Endothelial cell of umbilical vein (primary cell): ENCODE results near the gene RNF144B. TPM values are rescaled to one million over a fixed set of nuclear protein-coding genes. Genes with fewer than 3 reads are reported as not detected.

Source experiments
- BruUV-seq: library from RNA; stranded (reverse); fragments of 400-500 nt; replicated peaks from 2 replicates; lab custom pipeline; 2021; lab: Mats Ljungman, UMichigan
- CTCF ChIA-PET: fragments of 300-600, 350-600 bp; sonication (Branson Sonifier 250); formaldehyde crosslinking; loops from one replicate; lab custom pipeline; 2021; ENCODE audit warnings: antibody characterized with exemption, inconsistent platforms; lab: Charles Lee
- POLR2A ChIA-PET: fragments of 300-600, 350-600 bp; sonication (Branson Sonifier 250); formaldehyde crosslinking; loops from one replicate; lab custom pipeline; 2021; ENCODE audit warnings: antibody characterized with exemption, inconsistent platforms; lab: Charles Lee
- DNase-seq: peaks from one replicate; pipeline ENCODE4 v3.0.0-alpha.2; 2011; ENCODE audit warnings: low read depth, low spot score
- FAIRE-seq: peaks from 2 replicates; lab custom pipeline; 2011; peaks lifted over from hg19 to GRCh38; lab: Jason Lieb, UNC
- H2AFZ ChIP-seq: 2 replicates; pipeline ENCODE4 v1.6.0; 2012; ENCODE audit warnings: low read depth, low read length, control low read depth, inconsistent platforms
- H3K27ac ChIP-seq: 2 replicates; pipeline ENCODE4 v1.5.1; 2011; ENCODE audit warnings: low read depth, mild to moderate bottlenecking, control low read depth, low read length, moderate library complexity; ENCODE audit not compliant: insufficient read depth
- H3K27me3 ChIP-seq, 2 experiments: 2 replicates each; pipeline versions ENCODE4 v1.6.0 to v1.6.1; 2011; ENCODE audit warnings: low read length in 2 of 2, mixed read lengths in 1 of 2; ENCODE audit not compliant: control insufficient read depth in 2 of 2, insufficient read depth in 2 of 2
- H3K36me3 ChIP-seq, 2 experiments: 2 replicates in 1 of 2; 3 replicates in 1 of 2; pipeline ENCODE4 v1.5.1; 2011; ENCODE audit warnings: low read length in 2 of 2, mild to moderate bottlenecking in 1 of 2, moderate library complexity in 1 of 2; ENCODE audit not compliant: control insufficient read depth in 2 of 2, insufficient read depth in 2 of 2; ENCODE audit errors: extremely low read depth in 1 of 2
- H3K4me1 ChIP-seq: 3 replicates; pipeline ENCODE4 v1.5.1; 2011; ENCODE audit warnings: mild to moderate bottlenecking, low read length; ENCODE audit not compliant: control insufficient read depth, insufficient read depth; ENCODE audit errors: extremely low read depth
- H3K4me2 ChIP-seq: 2 replicates; pipeline ENCODE4 v1.6.1; 2011; ENCODE audit warnings: low read length, control low read depth, mixed read lengths; ENCODE audit not compliant: insufficient read depth
- H3K4me3 ChIP-seq, 3 experiments: fragments of 200-600 bp in 1 of 3; sonication (generic), shearing (Covaris generic) in 1 of 3; replicated peaks in 1 of 3; 2 replicates each; pipeline ENCODE4 v1.5.1; 2011 to 2016; ENCODE audit warnings: control low read depth in 3 of 3, low read length in 3 of 3, mild to moderate bottlenecking in 2 of 3, inconsistent platforms in 1 of 3, low read depth in 1 of 3, moderate library complexity in 1 of 3; ENCODE audit not compliant: insufficient read depth in 1 of 3
- H3K79me2 ChIP-seq: 2 replicates; pipeline ENCODE4 v1.6.0; 2012; ENCODE audit warnings: low read length, inconsistent platforms; ENCODE audit not compliant: control insufficient read depth, insufficient read depth
- H3K9ac ChIP-seq: replicated peaks from 2 replicates; pipeline ENCODE3; 2011; ENCODE audit warnings: low read length, control low read depth; ENCODE audit not compliant: insufficient read depth; ENCODE audit errors: extremely low read depth
- H3K9me1 ChIP-seq: replicated peaks from 3 replicates; pipeline ENCODE4 v1.6.0; 2011; ENCODE audit warnings: mild to moderate bottlenecking, low read length; ENCODE audit not compliant: control insufficient read depth, insufficient read depth; ENCODE audit errors: extremely low read depth
- H3K9me3 ChIP-seq: replicated peaks from 2 replicates; pipeline ENCODE4 v1.5.1; 2012; ENCODE audit warnings: low read length, inconsistent platforms; ENCODE audit not compliant: control insufficient read depth, insufficient read depth
- H4K20me1 ChIP-seq: replicated peaks from 2 replicates; pipeline ENCODE3; 2011; ENCODE audit warnings: mild to moderate bottlenecking, low read length; ENCODE audit not compliant: control insufficient read depth, insufficient read depth; ENCODE audit errors: extremely low read depth
- EZH2 ChIP-seq: IDR thresholded peaks from 2 replicates; pipeline ENCODE4 v1.6.1; 2012; ENCODE audit warnings: borderline replicate concordance, low read depth, mild to moderate bottlenecking, moderate library complexity, low read length, inconsistent platforms; ENCODE audit not compliant: severe bottlenecking
- JUN ChIP-seq: IDR thresholded peaks from 2 replicates; pipeline ENCODE4 v1.6.1; 2011; ENCODE audit warnings: borderline replicate concordance, low read depth; ENCODE audit not compliant: insufficient read length, insufficient read depth
- POLR2A ChIP-seq: IDR thresholded peaks from 2 replicates; pipeline ENCODE4 v1.6.1; 2012; ENCODE audit warnings: low read depth, mild to moderate bottlenecking, control low read depth, low read length
- dilution Hi-C: fragments of 300-500 bp; cut with MboI; formaldehyde crosslinking; loops from one replicate; pipeline ENCODE4 v1.15.0; 2019; ENCODE audit warnings: low sequenced_read_pairs; ENCODE audit not compliant: extremely low pct_ligation_motif_present
- intact Hi-C: fragments of 100-400 bp; cut with micrococcal nuclease; formaldehyde crosslinking; loops from one replicate; pipeline ENCODE4 v1.10.0; 2022
- polyA plus RNA-seq, 4 experiments: library from polyadenylated mRNA; depleted of rRNA in 3 of 4; stranded (reverse) in 3 of 4; unstranded in 1 of 4; fragments of >200 nt; gene quantifications; 2 replicates each; pipeline versions ENCODE4 v1.2.1 to v1.2.3, GENCODE V29; 2011 to 2012; ENCODE audit warnings: missing spikeins in 1 of 4
- total RNA-seq: library from RNA; stranded (reverse); gene quantifications from 2 replicates; pipeline ENCODE4 v1.2.3, GENCODE V29; 2021
- TF ChIP-seq, protein P1 (sequence below): IDR thresholded peaks from 2 replicates; pipeline ENCODE4 v1.6.1; 2011; ENCODE audit not compliant: insufficient read depth, insufficient read length
- TF ChIP-seq, protein P2 (sequence below), 2 donors: IDR thresholded peaks; 1 replicate in 1 of 2; 2 replicates in 1 of 2; pipeline ENCODE4 v1.5.1; 2011; ENCODE audit warnings: low read length in 2 of 2, mild to moderate bottlenecking in 2 of 2, moderate library complexity in 2 of 2, control low read depth in 1 of 2, inconsistent platforms in 1 of 2, low read depth in 1 of 2; ENCODE audit not compliant: insufficient read depth in 1 of 2; ENCODE audit errors: extremely low read depth in 1 of 2

Gene RNF144B
- total and polyA plus RNA-seq, 2 donors (not counting 3 experiments of a cell fraction or from before 2014, with no cell fraction given), result 18.1 to 97.3 TPM

DNA sequence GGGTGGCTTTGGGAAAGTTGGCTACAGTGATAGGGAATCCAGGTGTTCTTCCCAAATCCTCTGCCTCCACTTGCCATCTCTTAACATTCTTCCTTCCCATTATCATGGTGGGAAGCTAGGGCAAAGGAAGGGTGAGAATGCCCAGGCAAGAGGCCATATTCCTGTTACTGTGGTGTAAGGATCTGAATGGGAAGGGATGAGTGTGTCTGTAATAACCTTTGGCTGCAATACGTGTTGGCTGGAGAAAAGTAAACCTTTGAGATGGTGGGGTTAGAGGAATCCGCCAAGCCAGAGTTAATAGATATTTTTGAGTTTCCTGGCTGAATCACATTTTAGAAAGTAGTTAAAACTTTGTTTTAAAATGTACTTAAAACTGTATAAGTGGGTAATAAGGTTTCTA lies 45.9 kb downstream of the RNF144B start:
- intact Hi-C loops, result no loop called here
- Histone ChIP-seq H3K79me2 (peaks cover 62% of the 10 kb centered on the region), H2AFZ (no peak overlapping the region)

More for the DNA sequence above, 45.9 kb downstream of the RNF144B start:
- Histone ChIP-seq H3K9me3 (no peaks in the 10 kb centered on the region), H3K4me3 (no peak overlapping the region), H3K27ac (no peak overlapping the region), H3K9me1 (no peaks in the 10 kb centered on the region), H3K4me2 (no peak overlapping the region), H4K20me1 (no peaks in the 10 kb centered on the region), H3K36me3 (peaks cover 8 to 19% of the 10 kb centered on the region in 2 experiments), H3K4me1 (peaks cover 26% of the 10 kb centered on the region), H3K27me3 (no peaks in the 10 kb centered on the region), H3K9ac (no peak overlapping the region)
- no peak for DNase-seq
- TF ChIP-seq JUN, result no peak
- TF ChIP-seq, protein P1, sequence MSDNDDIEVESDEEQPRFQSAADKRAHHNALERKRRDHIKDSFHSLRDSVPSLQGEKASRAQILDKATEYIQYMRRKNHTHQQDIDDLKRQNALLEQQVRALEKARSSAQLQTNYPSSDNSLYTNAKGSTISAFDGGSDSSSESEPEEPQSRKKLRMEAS, result no peak
- no peak for TF ChIP-seq POLR2A
- TF ChIP-seq EZH2, result no peak
- TF ChIP-seq, protein P2, sequence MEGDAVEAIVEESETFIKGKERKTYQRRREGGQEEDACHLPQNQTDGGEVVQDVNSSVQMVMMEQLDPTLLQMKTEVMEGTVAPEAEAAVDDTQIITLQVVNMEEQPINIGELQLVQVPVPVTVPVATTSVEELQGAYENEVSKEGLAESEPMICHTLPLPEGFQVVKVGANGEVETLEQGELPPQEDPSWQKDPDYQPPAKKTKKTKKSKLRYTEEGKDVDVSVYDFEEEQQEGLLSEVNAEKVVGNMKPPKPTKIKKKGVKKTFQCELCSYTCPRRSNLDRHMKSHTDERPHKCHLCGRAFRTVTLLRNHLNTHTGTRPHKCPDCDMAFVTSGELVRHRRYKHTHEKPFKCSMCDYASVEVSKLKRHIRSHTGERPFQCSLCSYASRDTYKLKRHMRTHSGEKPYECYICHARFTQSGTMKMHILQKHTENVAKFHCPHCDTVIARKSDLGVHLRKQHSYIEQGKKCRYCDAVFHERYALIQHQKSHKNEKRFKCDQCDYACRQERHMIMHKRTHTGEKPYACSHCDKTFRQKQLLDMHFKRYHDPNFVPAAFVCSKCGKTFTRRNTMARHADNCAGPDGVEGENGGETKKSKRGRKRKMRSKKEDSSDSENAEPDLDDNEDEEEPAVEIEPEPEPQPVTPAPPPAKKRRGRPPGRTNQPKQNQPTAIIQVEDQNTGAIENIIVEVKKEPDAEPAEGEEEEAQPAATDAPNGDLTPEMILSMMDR (IDR thresholded peaks at IDR 0.05; ENCODE audit: extremely low read depth in 1 of 2, insufficient read depth in 1 of 2, low read depth in 1 of 2, low read length in 2 of 2), result no peak
- dilution Hi-C loops, result no loop called here
- no TSS peak for BruUV-seq
- ChIA-PET CTCF (interaction anchor here (1.1 to 1.2 kb wide), 2 partner anchors 8 to 40 kb away, joined by 3 to 4 read pairs; no protein-coding TSS in a partner anchor), POLR2A (no interaction called here)
- no peak for FAIRE-seq
